ENCODE measurements around the gene METRN.
"Not testable (repeated sequence)": the region's sequence is repeated elsewhere in the genome, so short reads cannot be mapped to it uniquely, and the experiment has no call there.

The METRN gene

GRCh38 chr16:739560-740458 lies 24.9 kb downstream of the METRN start:
- DNase-seq = no peak

- DNase-seq = no peak
Observed at GRCh38 chr16:740459-740763, 25.5 kb downstream of the METRN start.

DNA sequence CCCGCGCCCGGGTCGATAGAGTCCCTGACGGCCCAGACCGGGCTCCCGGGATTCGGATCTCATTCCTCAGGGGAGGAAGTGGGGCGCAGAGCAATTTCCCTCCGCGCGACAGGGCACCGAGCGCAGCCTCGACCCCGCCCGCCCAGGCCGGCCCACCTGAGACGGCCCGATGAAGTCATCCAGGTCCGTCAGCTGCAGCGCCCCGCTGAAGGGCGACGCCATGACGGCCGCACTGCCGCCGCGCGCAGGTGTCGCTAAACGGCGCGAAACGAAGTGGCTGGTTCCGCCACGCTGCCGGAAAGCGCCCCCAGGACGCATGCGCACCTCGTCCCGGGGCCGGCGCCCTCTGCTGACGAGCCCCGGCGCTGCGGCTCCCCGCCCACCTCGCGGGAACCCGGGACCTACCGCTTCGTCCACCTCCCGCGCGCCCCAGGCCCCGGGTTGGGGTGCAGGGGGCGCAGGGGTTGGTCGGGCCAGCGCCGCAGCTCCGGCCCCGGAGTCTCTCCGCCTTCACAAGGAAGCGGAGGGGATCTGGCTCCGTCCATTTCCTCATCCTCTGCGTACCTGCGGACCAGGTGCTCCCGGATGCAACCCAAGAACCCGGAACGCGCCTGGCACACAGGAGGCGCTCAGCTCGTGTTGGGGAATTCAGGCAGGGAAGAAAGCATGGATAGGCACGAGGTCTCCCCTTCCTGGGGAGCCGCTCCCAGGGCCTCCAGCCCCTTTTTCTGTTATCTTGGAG lies 26.0 kb downstream of the METRN start, which contains the start of gene CIAO3:
Gene CIAO3 (minus strand): TSS at position 234 of the 742 bp plus-strand sequence. CDS start 12 bp downstream, at position 222.
- DNase-seq = peak; percentile 99

DNA sequence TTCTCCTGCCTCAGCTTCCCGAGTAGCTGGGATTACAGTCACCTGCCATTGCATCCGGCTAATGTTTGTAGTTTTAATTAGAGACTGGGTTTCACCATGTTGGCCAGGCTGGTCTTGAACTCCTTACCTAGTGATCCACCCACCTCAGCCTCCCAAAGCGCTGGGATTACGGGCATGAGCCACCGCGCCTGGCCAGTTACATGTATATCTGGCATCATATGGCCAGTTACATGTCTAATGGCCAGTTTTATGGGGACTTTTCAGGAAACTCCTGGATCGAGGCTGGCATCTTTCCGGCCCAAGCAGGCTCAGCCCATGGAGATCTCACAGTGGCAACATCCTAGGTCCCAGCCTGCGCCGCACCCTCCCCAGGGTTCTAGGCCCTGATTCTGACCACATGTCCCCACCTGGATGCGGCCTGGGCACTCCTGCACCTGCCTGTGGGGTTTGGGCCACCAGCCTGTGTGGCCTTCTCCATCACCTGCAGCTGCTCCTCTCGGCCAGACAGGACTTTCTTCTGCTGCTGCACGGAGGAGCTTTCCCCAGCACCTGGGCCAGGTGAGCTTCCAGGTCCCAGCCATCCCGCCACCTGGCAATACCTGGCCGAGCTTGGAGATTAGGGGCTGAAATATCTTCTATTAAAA lies 27.2 kb downstream of the METRN start:
- DNase-seq = no peak

- DNase-seq = not testable (repeated sequence)
Observed at GRCh38 chr16:742894-743293, 28.0 kb downstream of the METRN start.

DNA sequence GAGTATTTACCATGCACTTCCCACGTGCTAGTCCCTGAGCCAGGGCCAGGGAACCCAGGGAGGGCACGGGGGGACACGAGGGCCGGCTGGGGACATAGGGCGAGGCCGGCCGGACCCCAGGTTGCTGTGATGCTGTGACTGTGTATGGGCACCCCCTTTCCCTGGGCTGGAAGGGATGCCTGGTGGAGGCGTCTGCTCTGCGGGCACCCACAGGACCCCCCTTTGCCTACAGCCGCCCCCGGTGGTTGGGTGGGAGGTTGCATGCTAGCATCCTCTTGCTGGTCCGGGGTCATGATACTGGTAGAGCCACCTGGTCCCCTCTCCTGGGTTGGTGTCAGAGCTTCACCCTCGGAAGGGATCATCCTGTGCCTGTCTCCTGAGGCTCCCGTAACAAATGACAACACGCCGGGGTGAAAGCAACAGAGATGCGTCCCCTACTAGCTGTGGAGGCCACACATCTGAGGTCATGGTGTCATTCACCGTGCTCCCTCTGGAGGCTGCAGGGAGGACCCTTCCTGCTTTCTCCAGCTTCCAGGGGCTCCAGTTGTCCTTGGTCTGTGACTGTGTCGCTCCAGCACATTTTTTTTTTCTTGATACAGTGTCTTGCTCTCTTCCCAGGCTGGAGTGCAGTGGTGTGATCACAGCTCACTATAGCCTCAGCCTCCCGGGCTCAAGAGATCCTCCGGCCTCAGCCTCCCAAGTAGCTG lies 29.0 kb downstream of the METRN start:
- DNase-seq = no peak

DNA sequence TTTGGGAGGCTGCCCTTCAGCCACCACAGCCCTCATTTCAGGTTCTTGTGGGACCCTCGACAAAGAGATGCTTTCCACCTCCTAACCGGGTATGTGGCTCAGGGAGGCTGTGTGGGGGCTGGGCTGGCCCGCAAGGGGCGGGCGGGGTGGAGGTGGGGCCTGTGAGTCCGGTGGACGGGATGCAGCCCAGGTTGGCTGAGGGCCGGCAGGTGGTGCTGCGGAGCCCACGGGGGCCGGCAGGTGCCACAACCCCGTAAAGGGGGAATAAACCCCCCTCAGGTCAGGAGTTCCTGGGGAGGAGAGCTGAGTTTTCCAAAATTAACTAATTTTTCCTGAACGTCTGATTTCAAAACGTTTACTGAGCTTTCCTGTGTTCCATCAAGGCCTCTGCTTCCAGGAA lies 30.8 kb downstream of the METRN start:
- DNase-seq = no peak

- DNase-seq = no peak
Observed at GRCh38 chr16:746637-747036, 31.7 kb downstream of the METRN start.

- DNase-seq = no peak
Observed at GRCh38 chr16:747978-748746, 33.2 kb downstream of the METRN start.

GRCh38 chr16:749010-749409 lies 34.1 kb downstream of the METRN start:
- DNase-seq = no peak

DNA sequence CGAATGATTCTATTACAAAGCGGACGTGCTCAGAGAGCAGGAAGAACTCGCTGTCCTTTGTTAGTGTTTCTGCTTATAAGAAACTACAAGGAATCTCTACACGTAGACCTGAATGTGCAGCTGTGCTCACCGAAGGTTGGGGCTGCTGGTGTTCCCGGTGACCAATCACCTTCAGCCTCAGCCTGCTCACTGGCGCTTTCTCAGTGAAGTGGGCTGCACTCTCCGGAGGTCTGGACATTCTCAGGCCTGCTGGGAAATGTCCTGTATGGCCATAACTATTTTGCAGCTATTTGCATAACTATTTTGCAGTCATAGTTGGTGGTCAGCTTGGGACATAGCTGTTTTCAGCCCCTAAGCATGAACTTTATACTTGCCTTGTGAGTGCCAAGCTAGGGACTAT lies 35.6 kb downstream of the METRN start:
- DNase-seq = no peak

DNA sequence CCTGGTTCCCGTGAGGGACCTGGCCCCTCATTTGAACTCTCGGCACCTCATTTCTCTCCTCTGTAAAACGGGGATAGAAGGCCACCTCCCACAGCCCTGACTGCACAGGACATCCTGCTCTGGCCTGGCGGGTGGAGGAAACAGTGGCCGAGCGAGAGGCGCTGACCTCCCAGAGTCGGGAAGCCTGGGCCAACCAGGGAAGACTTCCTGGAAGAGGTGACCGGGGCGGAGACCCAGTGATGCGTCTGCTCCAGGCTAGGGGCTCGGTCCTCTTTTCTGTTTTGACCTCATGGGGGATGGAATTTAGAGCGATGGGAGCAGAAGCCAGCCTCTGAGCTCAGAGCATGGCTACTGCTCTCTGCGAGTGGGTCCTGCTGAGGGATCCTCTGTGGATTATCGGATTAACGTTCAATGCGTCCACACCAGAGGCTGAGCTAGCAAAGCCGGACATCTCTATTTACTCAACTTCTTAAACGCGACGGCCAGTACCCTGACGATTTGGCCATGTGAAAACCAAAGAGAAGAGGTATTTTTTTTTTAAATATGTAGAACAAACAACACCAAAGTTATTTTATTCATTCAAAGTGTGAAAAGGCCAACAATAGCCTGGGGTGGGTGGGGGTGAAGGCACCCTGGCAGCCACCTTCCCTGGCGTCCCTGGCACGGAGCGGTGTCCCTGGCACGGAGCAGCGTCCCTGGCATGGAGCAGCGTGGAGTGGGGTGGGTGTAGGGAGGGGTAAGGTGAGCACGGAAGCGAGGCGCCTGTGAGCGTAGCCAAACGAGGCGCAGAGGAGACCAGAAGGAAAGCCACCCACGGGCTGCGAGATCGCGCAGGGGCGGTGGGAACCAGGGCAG lies 36.5 kb downstream of the METRN start:
- no peak for DNase-seq

DNA sequence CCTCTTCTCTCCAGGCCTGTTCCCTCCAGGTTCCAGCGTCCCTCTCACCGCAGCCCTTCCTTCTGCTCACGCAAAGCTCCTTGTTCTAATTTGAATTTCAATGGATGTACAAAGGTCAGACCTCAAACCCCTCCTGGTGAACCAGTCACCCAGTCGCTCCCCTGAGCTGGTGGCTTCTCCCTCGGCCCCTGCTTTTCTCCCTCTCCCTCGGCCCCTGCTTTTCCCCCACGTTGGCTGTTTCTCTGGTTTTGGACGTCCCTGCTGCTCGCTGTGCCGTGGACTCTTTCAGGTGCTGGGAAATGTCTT lies 37.0 kb downstream of the METRN start:
- no peak for DNase-seq

GRCh38 chr16:754121-754607 lies 39.2 kb downstream of the METRN start:
- DNase-seq = not testable (repeated sequence)

DNA sequence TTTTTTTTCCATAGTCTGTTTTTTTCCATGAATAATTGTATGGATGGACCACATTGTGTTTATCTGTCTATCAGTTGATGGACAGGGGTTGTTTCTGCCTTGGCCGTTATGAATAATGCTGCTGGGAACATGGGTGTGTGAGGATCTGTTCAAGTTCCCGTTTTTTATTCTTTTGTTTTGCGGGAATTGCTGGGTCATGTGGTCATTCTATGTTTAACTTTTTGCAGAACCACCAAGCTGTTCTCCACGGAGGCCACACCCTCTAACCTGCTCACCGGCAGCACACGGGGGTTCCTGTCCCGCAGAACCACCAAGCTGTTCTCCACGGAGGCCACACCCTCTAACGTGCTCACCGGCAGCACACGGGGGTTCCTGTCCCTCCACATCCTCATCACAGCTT lies 39.7 kb downstream of the METRN start:
- no peak for DNase-seq

DNA sequence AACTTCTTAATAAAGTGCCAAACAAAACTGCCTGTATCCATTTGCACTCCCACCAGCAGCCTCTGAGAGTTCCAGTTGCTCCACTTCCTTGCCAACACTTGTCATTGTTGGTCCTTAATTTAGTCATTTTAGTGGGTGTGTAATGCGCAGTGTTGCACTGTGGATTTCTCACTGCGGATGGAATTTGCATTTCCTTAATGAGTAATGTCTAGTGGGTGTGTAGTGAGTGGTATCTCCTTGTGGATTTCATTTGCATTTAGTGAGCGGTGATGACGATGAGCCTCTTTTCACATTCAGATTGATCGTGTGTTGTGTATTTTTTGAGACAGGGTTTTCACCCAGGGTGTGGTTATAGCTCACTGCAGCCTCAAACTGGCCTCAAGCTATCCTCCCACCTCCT lies 41.5 kb downstream of the METRN start:
- no peak for DNase-seq

GRCh38 chr16:759110-759910 lies 44.4 kb downstream of the METRN start:
- DNase-seq = no peak

- DNase-seq = no peak
Observed at GRCh38 chr16:760065-760464, 45.1 kb downstream of the METRN start.

GRCh38 chr16:760545-761343 lies 45.8 kb downstream of the METRN start, which contains the start of gene MSLN:
Gene MSLN (plus strand): TSS chr16:760734. CDS start chr16:762681, 1,947 bp downstream.
- no peak for DNase-seq
